Neutrophil (primary cell): ENCODE measurements around the gene GPBP1L1.

ENCODE experiments used
- H3K27ac ChIP-seq: fragments of 200-600 bp; sonication (generic); 2 replicates; pipeline ENCODE4 v1.5.1; 2016; ENCODE audit warnings: mild to moderate bottlenecking, moderate library complexity
- H3K27me3 ChIP-seq: fragments of 200-600 bp; sonication (generic); 2 replicates; pipeline ENCODE4 v1.6.0; 2016; ENCODE audit warnings: mild to moderate bottlenecking
- H3K36me3 ChIP-seq: fragments of 200-600 bp; sonication (generic); 2 replicates; pipeline ENCODE4 v1.5.1; 2017
- H3K4me1 ChIP-seq, 2 experiments: fragments of 200-600 bp in 1 of 2; sonication (generic) in 1 of 2; 1 replicate in 1 of 2; 2 replicates in 1 of 2; pipeline versions ENCODE4 v1.5.1 to v1.6.1; 2013 to 2016; ENCODE audit warnings: low read depth in 1 of 2, low read length in 1 of 2, mild to moderate bottlenecking in 1 of 2, moderate library complexity in 1 of 2; ENCODE audit not compliant: control insufficient read depth in 1 of 2, insufficient read depth in 1 of 2
- H3K4me3 ChIP-seq, 2 experiments: fragments of 200-600 bp in 1 of 2; sonication (generic) in 1 of 2; 1 replicate in 1 of 2; 2 replicates in 1 of 2; pipeline ENCODE4 v1.5.1; 2013 to 2016; ENCODE audit warnings: low read depth in 1 of 2, low read length in 1 of 2, mild to moderate bottlenecking in 1 of 2, moderate library complexity in 1 of 2
- H3K9me3 ChIP-seq: fragments of 200-600 bp; sonication (generic); 2 replicates; pipeline ENCODE4 v1.5.1; 2016
- CTCF ChIP-seq: fragments of 200-600 bp; sonication (generic); IDR thresholded peaks from 2 replicates; pipeline ENCODE4 v1.5.1; 2016; ENCODE audit warnings: antibody characterized with exemption

GPBP1L1 gene

GRCh38 chr1:45586769-45587168 lies 99.6 kb downstream of the GPBP1L1 start:
- no peak overlapping the region for H3K4me3 ChIP-seq
- no peak for TF ChIP-seq CTCF
- H3K27ac ChIP-seq: peak overlapping the region; percentile 46
- no peaks in the 10 kb centered on the region for H3K27me3 ChIP-seq
- no peaks in the 10 kb centered on the region for H3K9me3 ChIP-seq
- no peaks in the 10 kb centered on the region for H3K36me3 ChIP-seq
- H3K4me1 ChIP-seq: peaks cover 37 to 39% of the 10 kb centered on the region in 2 experiments

- no peaks in the 10 kb centered on the region for H3K9me3 ChIP-seq
- peaks cover 39 to 40% of the 10 kb centered on the region in 2 experiments for H3K4me1 ChIP-seq
- H3K27me3 ChIP-seq: no peaks in the 10 kb centered on the region
- no peak overlapping the region for H3K27ac ChIP-seq
- no peak for TF ChIP-seq CTCF
- peak overlapping the region in 1 of 2 experiments; percentile 95 for H3K4me3 ChIP-seq
- no peaks in the 10 kb centered on the region for H3K36me3 ChIP-seq
Measured at GRCh38 chr1:45585496-45586075, 100.7 kb downstream of the GPBP1L1 start.

- Histone ChIP-seq H3K36me3 (no peaks in the 10 kb centered on the region), H3K27me3 (no peaks in the 10 kb centered on the region), H3K27ac (peak overlapping the region; percentile 87), H3K4me1 (peaks cover 39 to 40% of the 10 kb centered on the region in 2 experiments), H3K9me3 (no peaks in the 10 kb centered on the region), H3K4me3 (peak overlapping the region; percentile 95 to 99)
- TF ChIP-seq CTCF: no peak
Measured at GRCh38 chr1:45585110-45585426, 101.3 kb downstream of the GPBP1L1 start.

- Histone ChIP-seq H3K4me3 (peak overlapping the region; percentile 95 to 99), H3K9me3 (no peaks in the 10 kb centered on the region), H3K27ac (peak overlapping the region; percentile 87), H3K4me1 (peaks cover 39 to 40% of the 10 kb centered on the region in 2 experiments), H3K27me3 (no peaks in the 10 kb centered on the region), H3K36me3 (no peaks in the 10 kb centered on the region)
- TF ChIP-seq CTCF: peak; percentile 15
Measured at GRCh38 chr1:45584351-45585109, 101.8 kb downstream of the GPBP1L1 start.

GRCh38 chr1:45583666-45584350 lies 102.5 kb downstream of the GPBP1L1 start, which contains the start of gene NASP:
TSS of gene NASP (plus strand) at chr1:45584041. CDS start at chr1:45584147, 106 bp downstream.
- no peaks in the 10 kb centered on the region for H3K27me3 ChIP-seq
- peaks cover 39 to 40% of the 10 kb centered on the region in 2 experiments for H3K4me1 ChIP-seq
- H3K4me3 ChIP-seq: peak within 1 kb of the TSS; percentile 95 to 99
- TF ChIP-seq CTCF: no peak
- peak within 1 kb of the TSS; percentile 87 for H3K27ac ChIP-seq
- H3K9me3 ChIP-seq: no peaks in the 10 kb centered on the region
- H3K36me3 ChIP-seq: no peaks in the 10 kb centered on the region
